Ascending aorta (tissue), 2 donors: ENCODE data around the gene GSTM4. TPM values are rescaled to one million over a fixed set of nuclear protein-coding genes. Genes with fewer than 3 reads are reported as not detected.
A peak's percentile ranks its signal among the peaks of the same experiment; 100 is the strongest.
"Not testable (repeated sequence)": the region's sequence is repeated elsewhere in the genome, so short reads cannot be mapped to it uniquely, and the experiment has no call there.

Experiments used
- DNase-seq, 2 donors: peaks; one replicate each; pipeline ENCODE4 v3.0.0-alpha.2; 2019; ENCODE audit warnings: low spot score in 2 of 2
- H3K27ac ChIP-seq, 2 donors: fragments of 200-600 bp; sonication (generic); one replicate each; pipeline ENCODE4 v1.5.1; 2016 to 2017; ENCODE audit warnings: mild to moderate bottlenecking in 1 of 2
- H3K27me3 ChIP-seq: fragments of 200-600 bp; sonication (generic); one replicate; pipeline ENCODE4 v1.5.1; 2017
- H3K36me3 ChIP-seq, 2 donors: fragments of 200-600 bp; sonication (generic); one replicate each; pipeline ENCODE4 v1.5.1; 2016
- H3K4me1 ChIP-seq, 2 donors: fragments of 200-600 bp; sonication (generic); one replicate each; pipeline ENCODE4 v1.5.1; 2016 to 2017; ENCODE audit warnings: mild to moderate bottlenecking in 1 of 2
- H3K4me3 ChIP-seq, 2 donors: fragments of 200-600 bp; sonication (generic); one replicate each; pipeline ENCODE4 v1.5.1; 2016 to 2017; ENCODE audit warnings: mild to moderate bottlenecking in 1 of 2
- H3K9me3 ChIP-seq, 2 donors: fragments of 200-600 bp; sonication (generic); one replicate each; pipeline ENCODE4 v1.5.1; 2016
- intact Hi-C: fragments of 100-400 bp; cut with DNase I; formaldehyde crosslinking; loops from one replicate; pipeline ENCODE4 v1.15.1; 2023
- total RNA-seq: library from RNA; depleted of rRNA; stranded (reverse); fragments of >200 nt; gene quantifications from one replicate; pipeline ENCODE4 v1.1.0, GENCODE V29; 2016
- TF ChIP-seq, protein P1 (sequence below), 3 experiments: fragments of 200-600 bp in 2 of 3; fragments of 450-650 bp in 1 of 3; sonication (generic) in 2 of 3; IDR thresholded peaks; one replicate each; pipeline ENCODE4 v1.5.1; 2016 to 2019; ENCODE audit warnings: antibody characterized with exemption in 3 of 3, mild to moderate bottlenecking in 1 of 3, moderate library complexity in 1 of 3

GSTM4 gene
- total RNA-seq, 1 donor from 2014 or later, result 27.8 TPM

DNA sequence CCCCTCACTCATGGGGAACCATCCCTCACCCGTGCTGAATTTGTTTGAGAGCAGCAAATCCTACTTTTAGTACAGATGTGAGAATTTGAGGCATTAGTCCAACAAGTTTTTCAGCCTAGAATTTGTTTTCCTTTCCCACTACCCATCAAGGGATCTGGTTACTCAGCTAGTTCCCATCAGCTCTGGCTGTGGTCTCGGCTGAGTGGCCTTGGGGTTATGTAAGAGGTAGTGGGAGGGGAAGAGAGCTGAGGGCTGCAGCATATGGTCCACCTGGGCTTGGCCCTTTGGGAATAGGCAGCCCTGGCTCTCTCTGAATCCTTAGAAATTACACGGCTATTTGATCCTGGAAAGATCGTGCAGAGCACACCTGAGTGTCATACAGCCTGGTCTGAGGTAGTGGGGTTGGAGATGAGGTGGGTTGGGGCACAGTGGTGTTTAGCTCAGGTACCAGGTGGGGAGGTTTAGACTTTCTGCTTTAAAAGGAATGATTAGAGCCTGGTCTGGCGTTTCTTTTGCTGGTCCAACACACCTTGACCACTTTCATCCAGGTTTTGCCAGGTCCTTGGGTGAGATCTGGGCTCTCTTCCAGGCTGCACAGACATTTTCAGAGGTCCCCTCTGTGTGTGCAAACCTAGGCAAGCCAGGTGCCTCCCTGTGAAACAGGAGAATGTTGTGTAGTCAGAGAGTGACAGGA is 4.2 kb downstream of the GSTM4 start:
- H3K27me3 ChIP-seq, result no peaks in the 10 kb centered on the region
- H3K4me1 ChIP-seq, result peaks cover 4 to 5% of the 10 kb centered on the region in 2 donors
- no peaks in the 10 kb centered on the region for H3K9me3 ChIP-seq
- no peak overlapping the region for H3K4me3 ChIP-seq
- H3K27ac ChIP-seq, result no peak overlapping the region
- H3K36me3 ChIP-seq, result peaks cover 0 to 7% of the 10 kb centered on the region in 2 donors
- TF ChIP-seq, protein P1, sequence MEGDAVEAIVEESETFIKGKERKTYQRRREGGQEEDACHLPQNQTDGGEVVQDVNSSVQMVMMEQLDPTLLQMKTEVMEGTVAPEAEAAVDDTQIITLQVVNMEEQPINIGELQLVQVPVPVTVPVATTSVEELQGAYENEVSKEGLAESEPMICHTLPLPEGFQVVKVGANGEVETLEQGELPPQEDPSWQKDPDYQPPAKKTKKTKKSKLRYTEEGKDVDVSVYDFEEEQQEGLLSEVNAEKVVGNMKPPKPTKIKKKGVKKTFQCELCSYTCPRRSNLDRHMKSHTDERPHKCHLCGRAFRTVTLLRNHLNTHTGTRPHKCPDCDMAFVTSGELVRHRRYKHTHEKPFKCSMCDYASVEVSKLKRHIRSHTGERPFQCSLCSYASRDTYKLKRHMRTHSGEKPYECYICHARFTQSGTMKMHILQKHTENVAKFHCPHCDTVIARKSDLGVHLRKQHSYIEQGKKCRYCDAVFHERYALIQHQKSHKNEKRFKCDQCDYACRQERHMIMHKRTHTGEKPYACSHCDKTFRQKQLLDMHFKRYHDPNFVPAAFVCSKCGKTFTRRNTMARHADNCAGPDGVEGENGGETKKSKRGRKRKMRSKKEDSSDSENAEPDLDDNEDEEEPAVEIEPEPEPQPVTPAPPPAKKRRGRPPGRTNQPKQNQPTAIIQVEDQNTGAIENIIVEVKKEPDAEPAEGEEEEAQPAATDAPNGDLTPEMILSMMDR (IDR thresholded peaks at IDR 0.05), result no peak
- intact Hi-C loops, result no loop called here
- no peak for DNase-seq

DNA sequence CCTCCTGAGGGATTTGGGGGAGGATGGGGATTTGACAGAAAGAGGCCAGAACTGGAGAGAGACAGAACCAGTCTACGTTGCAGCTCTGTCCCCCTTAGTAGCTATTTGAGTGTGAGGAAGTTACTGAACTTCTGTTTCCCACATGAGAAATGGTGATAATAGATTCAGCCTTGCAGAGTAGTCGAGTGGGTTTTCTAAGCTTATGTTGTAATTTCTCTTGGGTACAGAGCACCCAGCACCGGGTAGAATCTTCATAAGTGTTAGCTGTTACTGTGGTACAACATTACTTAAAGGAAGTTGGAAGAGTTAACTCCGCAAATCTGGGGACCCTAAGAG is 4.8 kb downstream of the GSTM4 start:
- DNase-seq, intact Hi-C loops, H3K27me3 ChIP-seq, H3K9me3 ChIP-seq, H3K4me3 ChIP-seq, H3K36me3 ChIP-seq, H3K27ac ChIP-seq, H3K4me1 ChIP-seq: not testable (repeated sequence)

DNA sequence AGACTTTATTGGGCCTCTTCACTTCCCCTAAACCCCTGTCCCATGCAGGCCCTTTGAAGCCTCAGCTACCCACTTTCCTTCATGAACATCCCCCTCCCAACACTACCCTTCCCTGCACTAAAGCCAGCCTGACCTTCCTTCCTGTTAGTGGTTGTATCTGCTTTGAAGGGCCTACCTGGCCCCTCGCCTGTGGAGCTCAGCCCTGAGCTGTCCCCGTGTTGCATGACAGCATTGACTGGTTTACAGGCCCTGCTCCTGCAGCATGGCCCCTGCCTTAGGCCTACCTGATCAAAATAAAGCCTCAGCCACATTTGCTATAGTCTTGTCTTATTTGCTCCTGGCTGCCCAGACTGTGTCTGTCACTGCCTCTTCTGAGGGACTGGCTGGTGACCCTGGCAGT is 5.5 kb downstream of the GSTM4 start:
- Histone ChIP-seq H3K4me1 (no peaks in the 10 kb centered on the region), H3K4me3 (no peak overlapping the region), H3K36me3 (peaks cover 0 to 7% of the 10 kb centered on the region in 2 donors), H3K9me3 (no peaks in the 10 kb centered on the region), H3K27me3 (no peaks in the 10 kb centered on the region), H3K27ac (no peak overlapping the region)
- DNase-seq, result no peak
- TF ChIP-seq, protein P1 (IDR thresholded peaks at IDR 0.05), result no peak
- intact Hi-C loops, result no loop called here

DNA sequence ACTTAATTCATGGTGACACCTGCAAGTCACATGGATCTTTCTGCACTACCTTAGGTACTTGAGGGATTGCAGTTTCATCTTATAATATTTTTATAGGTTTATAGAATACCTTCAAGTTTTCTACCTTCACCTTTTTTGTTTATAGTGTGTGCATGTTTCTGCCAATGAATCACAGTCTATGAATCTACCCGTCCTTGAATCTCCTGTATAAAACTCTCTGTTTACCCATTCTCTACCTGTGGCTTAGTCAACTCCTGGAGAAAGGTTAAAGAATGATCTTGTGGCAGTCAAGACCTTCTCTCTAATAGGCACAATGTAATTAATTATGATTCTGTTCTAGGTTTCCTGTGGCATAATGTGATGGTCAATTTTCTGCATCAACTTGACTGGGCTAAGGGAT is 8.8 kb downstream of the GSTM4 start:
- Histone ChIP-seq H3K36me3 (no peaks in the 10 kb centered on the region), H3K27ac (no peak overlapping the region), H3K4me1 (peaks cover 0 to 5% of the 10 kb centered on the region in 2 donors), H3K9me3 (no peaks in the 10 kb centered on the region), H3K27me3 (no peaks in the 10 kb centered on the region), H3K4me3 (no peak overlapping the region)
- intact Hi-C loops, result no loop called here
- no peak for DNase-seq
- TF ChIP-seq, protein P1 (IDR thresholded peaks at IDR 0.05), result no peak

DNA sequence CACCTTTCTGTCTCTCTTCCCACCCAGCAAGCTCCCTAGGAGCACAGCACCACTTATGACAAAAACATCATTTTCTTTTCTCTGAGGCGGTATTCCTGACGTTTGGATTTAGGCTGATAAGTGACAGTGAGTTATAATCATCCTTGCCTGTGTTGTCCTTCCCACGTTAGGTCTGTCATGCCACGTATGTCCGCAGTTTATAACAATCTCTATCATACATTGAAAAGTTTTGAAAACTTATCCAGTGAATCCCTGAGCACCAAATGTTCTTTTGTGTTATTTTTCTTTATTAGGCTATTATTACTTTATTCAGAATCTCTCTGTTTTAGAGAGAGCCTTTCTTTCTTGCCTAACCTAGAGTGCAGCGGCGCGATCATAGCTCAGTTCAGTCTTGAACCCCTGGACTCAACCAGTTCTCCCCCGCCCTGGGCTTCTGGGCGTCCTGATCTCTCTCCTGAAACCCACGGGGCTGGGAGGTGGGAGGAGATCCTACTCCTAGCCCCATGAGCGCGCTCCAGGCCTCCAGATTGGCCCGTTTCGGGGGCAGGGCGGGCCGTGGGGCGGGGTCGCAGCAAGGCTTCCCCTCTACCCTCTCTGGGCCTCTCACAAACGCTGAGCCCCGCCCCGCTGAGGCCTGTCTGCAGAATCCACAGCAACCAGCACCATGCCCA is 11.7 kb downstream of the GSTM4 start, which contains the start of gene GSTM2:
Gene GSTM2, plus strand, starts transcription at position 606 of the 671 bp plus-strand sequence. Its CDS starts 59 bp downstream, at position 665.
- TF ChIP-seq, protein P1 (IDR thresholded peaks at IDR 0.05), result no peak
- H3K9me3 ChIP-seq, result no peaks in the 10 kb centered on the region
- peak within 1 kb of the TSS; percentile 59 to 66 for H3K4me3 ChIP-seq
- intact Hi-C loops, result loop anchor here (1.0 kb wide), 1 partner anchor 11 kb away; the partner anchor contains the start of gene GSTM4
- H3K4me1 ChIP-seq, result peaks cover 0 to 5% of the 10 kb centered on the region in 2 donors
- H3K27me3 ChIP-seq, result no peaks in the 10 kb centered on the region
- peak; percentile 80 to 97 for DNase-seq
- peak within 1 kb of the TSS; percentile 22 to 28 for H3K27ac ChIP-seq
- H3K36me3 ChIP-seq, result peaks cover under 1 to 11% of the 10 kb centered on the region in 2 donors

DNA sequence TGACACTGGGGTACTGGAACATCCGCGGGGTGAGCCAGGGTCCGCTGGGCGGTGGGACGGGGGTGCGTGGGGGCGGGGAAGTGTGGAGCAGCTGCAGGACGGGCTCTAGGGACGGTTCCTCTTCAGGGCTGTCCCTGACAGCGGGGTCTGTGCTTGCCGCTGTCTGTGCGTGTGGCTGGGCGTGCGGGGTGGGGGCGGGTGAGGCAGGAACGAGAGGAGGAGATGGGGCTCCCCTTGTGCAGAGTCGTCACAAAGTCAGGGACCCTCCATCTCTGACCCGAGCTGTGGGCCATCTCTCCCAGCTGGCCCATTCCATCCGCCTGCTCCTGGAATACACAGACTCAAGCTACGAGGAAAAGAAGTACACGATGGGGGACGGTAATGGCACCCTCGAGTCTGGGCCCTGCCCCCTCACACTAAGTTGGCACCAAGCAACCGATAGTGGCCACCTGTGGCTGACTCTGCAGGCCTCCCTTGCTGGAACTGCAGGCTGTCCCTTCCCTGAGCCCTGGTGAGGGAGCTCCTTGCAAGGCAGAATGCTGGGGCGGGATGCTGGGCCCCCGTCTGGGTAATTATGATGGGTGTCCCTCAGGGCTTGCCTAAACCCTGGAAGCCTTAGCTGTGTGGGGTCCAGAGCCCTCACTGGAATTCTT is 12.3 kb downstream of the GSTM4 start:
- H3K27me3 ChIP-seq, result no peaks in the 10 kb centered on the region
- H3K4me3 ChIP-seq, result peak overlapping the region; percentile 59 to 66
- intact Hi-C loops, result loop anchor here (1.0 kb wide), 1 partner anchor 12 kb away; the partner anchor contains the start of gene GSTM4
- peaks cover 7 to 11% of the 10 kb centered on the region in 2 donors for H3K36me3 ChIP-seq
- peaks cover 0 to 5% of the 10 kb centered on the region in 2 donors for H3K4me1 ChIP-seq
- H3K27ac ChIP-seq, result peak overlapping the region; percentile 14 to 22
- TF ChIP-seq, protein P1 (IDR thresholded peaks at IDR 0.05), result no peak
- DNase-seq, result no peak
- H3K9me3 ChIP-seq, result no peaks in the 10 kb centered on the region
